IPS-NIHi7 (cell line): ENCODE data around the gene CRABP2.

Source experiments
- DNase-seq: peaks from one replicate; pipeline ENCODE4 v3.0.0; 2012; ENCODE audit warnings: mixed read lengths; ENCODE audit errors: extremely low spot score

The CRABP2 gene

GRCh38 chr1:156705321-156705917 lies at the start of gene CRABP2:
CRABP2 (minus strand) TSS chr1:156705583; CDS start chr1:156705446, 137 bp downstream.
- peak; percentile 35 for DNase-seq

- DNase-seq = no peak
These were observed 48.8 kb upstream of the CRABP2 start for GRCh38 chr1:156754219-156754618.

- DNase-seq = no peak
These were observed 47.6 kb upstream of the CRABP2 start for GRCh38 chr1:156752843-156753482.

GRCh38 chr1:156751757-156752481 lies 46.5 kb upstream of the CRABP2 start:
- peak; percentile 92 for DNase-seq

- DNase-seq = no peak
These were observed 46.0 kb upstream of the CRABP2 start, which contains the start of gene HDGF for GRCh38 chr1:156751451-156751756. HDGF (minus strand) TSS chr1:156751675; CDS start chr1:156751429, 246 bp downstream.

GRCh38 chr1:156750711-156751450 lies 45.5 kb upstream of the CRABP2 start:
- no peak for DNase-seq

GRCh38 chr1:156750191-156750672 lies 44.8 kb upstream of the CRABP2 start:
- DNase-seq = no peak

- no peak for DNase-seq
These were observed 44.2 kb upstream of the CRABP2 start for GRCh38 chr1:156749419-156750118.

GRCh38 chr1:156748670-156749418 lies 43.5 kb upstream of the CRABP2 start:
- DNase-seq = no peak

- DNase-seq = no peak
These were observed 42.6 kb upstream of the CRABP2 start for GRCh38 chr1:156747742-156748669.

- DNase-seq = peak; percentile 83
These were observed 41.6 kb upstream of the CRABP2 start for GRCh38 chr1:156746728-156747631.

GRCh38 chr1:156746406-156746727 lies 41.0 kb upstream of the CRABP2 start:
- no peak for DNase-seq

- no peak for DNase-seq
These were observed 40.5 kb upstream of the CRABP2 start for GRCh38 chr1:156745881-156746280.

- no peak for DNase-seq
These were observed 39.5 kb upstream of the CRABP2 start for GRCh38 chr1:156744786-156745419.

GRCh38 chr1:156744344-156744743 lies 39.0 kb upstream of the CRABP2 start:
- no peak for DNase-seq

GRCh38 chr1:156743367-156744302 lies 38.3 kb upstream of the CRABP2 start:
- DNase-seq = no peak

- DNase-seq = no peak
These were observed 37.4 kb upstream of the CRABP2 start for GRCh38 chr1:156742801-156743200.
